Putamen (tissue), 1 donor: Measurements from ENCODE around the gene TMEM125.

Experiments used
- DNase-seq: peaks from one replicate; pipeline ENCODE4 v3.0.0-alpha.2; 2016; ENCODE audit warnings: low spot score

Gene TMEM125

GRCh38 chr1:43269627-43270375 lies at the start of gene TMEM125:
TMEM125 (plus strand) TSS chr1:43269983; CDS start chr1:43272723, 2,740 bp downstream.
- DNase-seq = no peak

- no peak for DNase-seq
These were observed 48.6 kb upstream of the TMEM125 start for GRCh38 chr1:43220905-43221778.

- no peak for DNase-seq
These were observed 48.0 kb upstream of the TMEM125 start for GRCh38 chr1:43221797-43222196.

- no peak for DNase-seq
These were observed 46.9 kb upstream of the TMEM125 start for GRCh38 chr1:43222879-43223278.

GRCh38 chr1:43225168-43225567 lies 44.6 kb upstream of the TMEM125 start:
- DNase-seq = no peak

- DNase-seq = peak; percentile 70
These were observed 42.5 kb upstream of the TMEM125 start for GRCh38 chr1:43227143-43227764.

- DNase-seq = no peak
These were observed 39.7 kb upstream of the TMEM125 start for GRCh38 chr1:43229826-43230780.

GRCh38 chr1:43232074-43232473 lies 37.7 kb upstream of the TMEM125 start:
- DNase-seq = no peak

- no peak for DNase-seq
These were observed 37.3 kb upstream of the TMEM125 start for GRCh38 chr1:43232482-43232881.

GRCh38 chr1:43233631-43234030 lies 36.2 kb upstream of the TMEM125 start:
- no peak for DNase-seq

GRCh38 chr1:43234267-43234666 lies 35.5 kb upstream of the TMEM125 start:
- no peak for DNase-seq

- DNase-seq = no peak
These were observed 34.7 kb upstream of the TMEM125 start for GRCh38 chr1:43235040-43235439.

- DNase-seq = no peak
These were observed 34.2 kb upstream of the TMEM125 start for GRCh38 chr1:43235451-43236121.

- DNase-seq = no peak
These were observed 32.7 kb upstream of the TMEM125 start for GRCh38 chr1:43237121-43237520.

GRCh38 chr1:43238085-43238484 lies 31.7 kb upstream of the TMEM125 start:
- peak; percentile 83 for DNase-seq

- no peak for DNase-seq
These were observed 30.8 kb upstream of the TMEM125 start for GRCh38 chr1:43238991-43239469.

- DNase-seq = no peak
These were observed 30.3 kb upstream of the TMEM125 start for GRCh38 chr1:43239484-43239883.

- no peak for DNase-seq
These were observed 28.4 kb upstream of the TMEM125 start for GRCh38 chr1:43241413-43241836.

GRCh38 chr1:43243299-43243698 lies 26.5 kb upstream of the TMEM125 start:
- no peak for DNase-seq

GRCh38 chr1:43246466-43247213 lies 23.1 kb upstream of the TMEM125 start:
- no peak for DNase-seq
